Natural killer cell (primary cell): Measurements from ENCODE around the gene PPP6C. TPM values are rescaled to one million over a fixed set of nuclear protein-coding genes. Genes with fewer than 3 reads are reported as not detected.
A peak's percentile ranks its signal among the peaks of the same experiment; 100 is the strongest.
"Not testable (repeated sequence)": the region's sequence is repeated elsewhere in the genome, so short reads cannot be mapped to it uniquely, and the experiment has no call there.

Experiments
- ATAC-seq, 3 donors: fragments of 150-1000 bp in 2 of 3; fragments of 200-7000 bp in 1 of 3; cut with Tn5 transposase; 1 replicate in 1 of 3; 2 replicates in 2 of 3; pipeline ENCODE4 v1.10.0; 2021; ENCODE audit warnings: mild to moderate bottlenecking in 2 of 3, moderate library complexity in 2 of 3
- DNase-seq, 2 donors: peaks; one replicate each; pipeline versions ENCODE4 v3.0.0 to v3.0.0-alpha.2; 2013 to 2021; ENCODE audit warnings: mixed read lengths in 1 of 2
- H3K27ac ChIP-seq: one replicate; pipeline ENCODE4 v1.5.1; 2013; ENCODE audit warnings: mild to moderate bottlenecking, low read length
- H3K27me3 ChIP-seq: one replicate; pipeline ENCODE4 v1.6.1; 2013; ENCODE audit warnings: low read length; ENCODE audit not compliant: control insufficient read depth, insufficient read depth
- H3K36me3 ChIP-seq: one replicate; pipeline ENCODE4 v1.6.1; 2013; ENCODE audit warnings: low read length; ENCODE audit not compliant: control insufficient read depth, insufficient read depth
- H3K4me1 ChIP-seq: one replicate; pipeline ENCODE4 v1.6.1; 2013; ENCODE audit warnings: low read length; ENCODE audit not compliant: control insufficient read depth, insufficient read depth
- H3K4me3 ChIP-seq: one replicate; pipeline ENCODE4 v1.5.1; 2013; ENCODE audit warnings: low read length
- H3K9me3 ChIP-seq: one replicate; pipeline ENCODE4 v1.6.1; 2013; ENCODE audit warnings: low read length; ENCODE audit not compliant: control insufficient read depth, insufficient read depth
- H3K27ac Mint-ChIP-seq, 2 donors: one replicate each; pipeline ENCODE4 v1.8.0; 2022; ENCODE audit warnings: mild to moderate bottlenecking in 2 of 2, mixed read lengths in 2 of 2, moderate library complexity in 1 of 2
- H3K27me3 Mint-ChIP-seq, 2 donors: one replicate each; pipeline ENCODE4 v1.8.0; 2022; ENCODE audit warnings: low read depth in 2 of 2, mixed read lengths in 2 of 2
- H3K36me3 Mint-ChIP-seq: one replicate; pipeline ENCODE4 v1.8.0; 2022; ENCODE audit warnings: mixed read lengths
- H3K4me1 Mint-ChIP-seq, 2 donors: one replicate each; pipeline ENCODE4 v1.8.0; 2022; ENCODE audit warnings: mixed read lengths in 2 of 2
- H3K4me3 Mint-ChIP-seq: one replicate; pipeline ENCODE4 v1.8.0; 2022; ENCODE audit warnings: mild to moderate bottlenecking, moderate library complexity, mixed read lengths
- H3K9me3 Mint-ChIP-seq, 2 donors: one replicate each; pipeline ENCODE4 v1.8.0; 2022; ENCODE audit warnings: mixed read lengths in 2 of 2
- CTCF ChIP-seq: fragments of 200-600 bp; IDR thresholded peaks from one replicate; pipeline ENCODE4 v1.8.0; 2022; ENCODE audit warnings: antibody characterized with exemption
- WGBS: methylation state at CpG from one replicate; pipeline ENCODE4 v1.1.7; 2013; ENCODE audit warnings: missing lambda C conversion rate; ENCODE audit not compliant: insufficient coverage; 5-methylcytosine and 5-hydroxymethylcytosine counted together
- intact Hi-C: fragments of 100-400 bp; cut with micrococcal nuclease; formaldehyde crosslinking; loops from one replicate; pipeline ENCODE4 v1.14.2; 2022
- total RNA-seq, 4 donors: library from RNA; stranded (reverse); fragments of 120-200 nt in 1 of 4; gene quantifications; one replicate each; pipeline versions ENCODE4 v1.2.3 to v1.2.4, GENCODE V29; 2013 to 2022

PPP6C gene
- total RNA-seq, 3 donors from 2014 or later (not counting 1 experiment from before 2014, with no cell fraction given) = 31.1 to 37.4 (median 34.8) TPM

DNA sequence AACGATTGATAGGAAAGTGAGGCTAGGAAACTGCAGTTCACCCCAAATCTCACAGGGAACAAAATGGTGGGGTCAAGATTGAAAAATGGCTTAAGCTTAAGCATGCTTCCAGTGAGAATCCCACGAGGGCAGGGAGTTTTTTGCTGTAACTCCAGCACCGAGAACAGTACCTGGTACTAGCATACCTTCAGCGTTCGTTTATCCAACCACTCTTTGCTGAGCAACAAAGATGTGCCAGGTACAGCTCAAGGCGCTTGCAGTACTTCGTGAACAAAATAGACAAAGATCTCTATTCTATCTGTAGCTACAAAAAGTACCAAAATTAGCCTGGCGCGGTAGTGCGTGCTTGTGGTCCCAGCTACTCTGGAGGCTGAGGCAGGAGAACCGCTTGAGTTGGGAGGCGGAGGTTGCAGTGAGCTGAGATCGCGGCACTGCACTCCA is 778 bp upstream of the PPP6C start:
- no peaks in the 10 kb centered on the region for H3K27me3 Mint-ChIP-seq
- Histone ChIP-seq H3K9me3 (no peaks in the 10 kb centered on the region), H3K36me3 (no peaks in the 10 kb centered on the region), H3K27me3 (no peaks in the 10 kb centered on the region), H3K4me3 (peak overlapping the region; percentile 99), H3K27ac (peak overlapping the region; percentile 98), H3K4me1 (peaks cover 32% of the 10 kb centered on the region)
- H3K4me3 Mint-ChIP-seq = peak overlapping the region; percentile 94
- H3K4me1 Mint-ChIP-seq = peaks cover 15 to 18% of the 10 kb centered on the region in 2 donors
- WGBS = 65% methylated on average over 13 of the region's 14 CpGs
- ATAC-seq (no peak), DNase-seq (peak in 1 of 2 donors; percentile 56)
- peak overlapping the region; percentile 91 for H3K27ac Mint-ChIP-seq
- no peaks in the 10 kb centered on the region for H3K9me3 Mint-ChIP-seq
- intact Hi-C loops = no loop called here
- no peak for TF ChIP-seq CTCF
- H3K36me3 Mint-ChIP-seq = no peaks in the 10 kb centered on the region

DNA sequence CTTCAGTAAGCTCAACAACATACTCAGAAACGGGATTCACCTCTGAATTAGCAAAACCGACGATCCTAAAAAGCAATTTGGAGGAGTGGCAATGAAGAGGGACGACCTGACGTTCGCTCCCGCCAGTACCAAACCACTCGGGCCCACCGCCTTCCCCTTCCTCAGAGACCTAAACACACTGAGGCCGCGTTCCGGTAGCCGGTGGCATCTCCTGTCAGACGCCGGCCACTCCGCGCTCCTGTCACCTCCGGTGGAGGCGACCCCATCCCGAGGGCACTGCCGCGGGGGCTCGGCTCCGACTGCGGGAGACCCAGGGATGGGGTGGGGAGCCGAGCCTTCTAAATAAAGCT is 617 bp downstream of the PPP6C start:
- Mint-ChIP-seq H3K4me1 (peaks cover 15 to 23% of the 10 kb centered on the region in 2 donors), H3K36me3 (no peaks in the 10 kb centered on the region), H3K27me3 (no peaks in the 10 kb centered on the region), H3K9me3 (no peaks in the 10 kb centered on the region), H3K27ac (peak overlapping the region; percentile 91), H3K4me3 (peak overlapping the region; percentile 94)
- Histone ChIP-seq H3K36me3 (no peaks in the 10 kb centered on the region), H3K4me3 (peak overlapping the region; percentile 99), H3K27me3 (no peaks in the 10 kb centered on the region), H3K27ac (peak overlapping the region; percentile 98), H3K4me1 (peaks cover 28% of the 10 kb centered on the region), H3K9me3 (no peaks in the 10 kb centered on the region)
- ATAC-seq = peak; percentile 3 to 12 (median 11)
- intact Hi-C loops = loop anchor here (1.0 to 5.0 kb wide), 5 partner anchors 11 to 248 kb away; partner anchors contain the start of genes GAPVD1, GOLGA1, HSPA5 and RABEPK
- WGBS = 0% methylated on average over 26 of the region's 26 CpGs
- no peak for TF ChIP-seq CTCF
- DNase-seq = peak in 1 of 2 donors; percentile 57

DNA sequence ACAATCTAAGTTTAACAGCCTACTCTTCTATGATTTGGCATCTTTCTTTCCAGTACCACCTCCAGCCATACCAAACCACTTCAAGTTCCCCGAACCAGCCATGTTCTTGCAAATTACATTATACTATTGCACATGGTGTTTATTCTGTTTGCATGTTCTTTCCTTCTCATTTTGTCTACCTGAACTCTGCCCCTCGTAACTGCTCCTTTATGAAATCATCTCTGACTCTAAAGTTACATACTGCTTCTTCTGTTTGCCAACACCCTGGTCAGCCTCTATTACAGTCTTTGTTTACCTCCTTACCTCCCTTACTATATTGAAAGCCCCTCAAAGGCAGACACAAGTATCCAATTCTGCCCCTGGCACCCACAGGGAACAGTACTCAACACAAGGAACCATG is 6.0 kb downstream of the PPP6C start:
- no peak overlapping the region for H3K27ac ChIP-seq
- TF ChIP-seq CTCF = no peak
- no peaks in the 10 kb centered on the region for H3K36me3 ChIP-seq
- H3K4me3 Mint-ChIP-seq = no peak overlapping the region
- ATAC-seq = no peak
- H3K9me3 Mint-ChIP-seq = no peaks in the 10 kb centered on the region
- H3K27me3 ChIP-seq = no peaks in the 10 kb centered on the region
- peaks cover 52 to 66% of the 10 kb centered on the region in 2 donors for H3K4me1 Mint-ChIP-seq
- H3K9me3 ChIP-seq = no peaks in the 10 kb centered on the region
- H3K27ac Mint-ChIP-seq = peak overlapping the region; percentile 14 to 43
- 85% methylated on average over 2 of the region's 2 CpGs for WGBS
- no peaks in the 10 kb centered on the region for H3K27me3 Mint-ChIP-seq
- H3K36me3 Mint-ChIP-seq = no peaks in the 10 kb centered on the region
- intact Hi-C loops = no loop called here
- no peak for DNase-seq
- no peak overlapping the region for H3K4me3 ChIP-seq
- H3K4me1 ChIP-seq = peaks cover 10% of the 10 kb centered on the region

DNA sequence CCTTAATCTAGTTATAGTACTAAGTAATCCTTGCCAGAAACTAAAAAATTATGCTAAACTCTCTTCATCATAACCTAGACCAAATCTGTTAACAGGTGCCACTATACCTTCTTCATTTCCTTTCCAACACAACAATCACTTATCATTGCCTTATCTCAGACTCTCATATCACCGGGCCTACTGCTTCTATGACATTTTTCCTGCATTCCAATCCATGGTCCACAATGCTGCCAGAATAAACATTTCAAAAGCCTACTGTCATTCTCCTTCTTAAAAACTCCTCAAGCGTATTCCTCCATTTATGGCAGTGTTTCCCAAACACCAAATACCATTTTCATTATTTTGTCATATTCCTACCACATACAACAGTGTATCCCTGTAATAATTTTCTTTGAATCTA is 6.5 kb downstream of the PPP6C start:
- no peaks in the 10 kb centered on the region for H3K9me3 ChIP-seq
- TF ChIP-seq CTCF = no peak
- WGBS = 97% methylated on average over 2 of the region's 2 CpGs
- ATAC-seq = no peak
- no peaks in the 10 kb centered on the region for H3K9me3 Mint-ChIP-seq
- DNase-seq = no peak
- no peak overlapping the region for H3K27ac ChIP-seq
- H3K4me1 Mint-ChIP-seq = peaks cover 52 to 67% of the 10 kb centered on the region in 2 donors
- no peak overlapping the region for H3K4me3 Mint-ChIP-seq
- H3K4me1 ChIP-seq = peaks cover 5% of the 10 kb centered on the region
- no peaks in the 10 kb centered on the region for H3K36me3 ChIP-seq
- no peak overlapping the region for H3K4me3 ChIP-seq
- H3K27me3 ChIP-seq = no peaks in the 10 kb centered on the region
- H3K27me3 Mint-ChIP-seq = no peaks in the 10 kb centered on the region
- H3K27ac Mint-ChIP-seq = peak overlapping the region; percentile 14 to 43
- no peaks in the 10 kb centered on the region for H3K36me3 Mint-ChIP-seq
- intact Hi-C loops = no loop called here

DNA sequence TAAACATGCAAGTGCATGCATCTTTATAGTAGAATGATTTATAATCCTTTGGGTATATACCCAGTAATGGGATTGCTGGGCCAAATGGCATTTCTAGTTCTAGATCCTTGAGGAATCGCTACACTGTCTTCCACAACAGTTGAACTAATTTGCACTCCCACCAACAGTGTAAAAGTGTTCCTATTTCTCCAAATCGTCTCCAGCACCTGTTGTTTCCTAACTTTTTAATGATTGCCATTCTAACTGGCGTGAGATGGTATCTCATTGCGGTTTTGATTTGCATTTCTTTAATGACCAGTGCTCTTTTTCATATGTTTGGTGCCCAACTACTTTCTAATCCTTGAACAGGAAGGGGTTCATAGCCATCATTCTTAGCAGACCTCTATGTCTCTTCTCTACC is 7.8 kb downstream of the PPP6C start:
- H3K9me3 Mint-ChIP-seq, DNase-seq, H3K27me3 Mint-ChIP-seq, H3K36me3 ChIP-seq, intact Hi-C loops, H3K9me3 ChIP-seq, H3K4me3 ChIP-seq, H3K4me1 ChIP-seq, H3K27ac ChIP-seq, H3K27me3 ChIP-seq, H3K36me3 Mint-ChIP-seq, H3K4me3 Mint-ChIP-seq, ATAC-seq: not testable (repeated sequence)
- Mint-ChIP-seq H3K27ac (peak overlapping the region; percentile 30 to 63), H3K4me1 (peaks cover 51 to 68% of the 10 kb centered on the region in 2 donors)
- WGBS = 100% methylated on average over 4 of the region's 4 CpGs
